Stimulated activated CD8-positive, alpha-beta memory T cell treated with anti-CD3 and anti-CD28 coated beads, Interleukin-15, amount 100 ng/mL, for 24 hours (primary cell): ENCODE results near the gene ATP1B4.
A peak's percentile ranks its signal among the peaks of the same experiment; 100 is the strongest.
"Not testable (repeated sequence)": the region's sequence is repeated elsewhere in the genome, so short reads cannot be mapped to it uniquely, and the experiment has no call there.

Experiments used
- DNase-seq: peaks from one replicate; pipeline ENCODE4 v3.0.0-alpha.2; 2020; ENCODE audit warnings: low read depth

Gene ATP1B4

GRCh38 chrX:120361764-120362305 lies at the start of gene ATP1B4:
ATP1B4 (plus strand) TSS chrX:120362089; CDS start chrX:120362169, 80 bp downstream.
- no peak for DNase-seq

- no peak for DNase-seq
Observed at GRCh38 chrX:120315776-120316175, 46.1 kb upstream of the ATP1B4 start.

GRCh38 chrX:120316587-120317283 lies 45.2 kb upstream of the ATP1B4 start:
- no peak for DNase-seq

GRCh38 chrX:120318411-120318810 lies 43.5 kb upstream of the ATP1B4 start:
- DNase-seq: no peak

- no peak for DNase-seq
Observed at GRCh38 chrX:120321520-120322281, 40.2 kb upstream of the ATP1B4 start.

- no peak for DNase-seq
Observed at GRCh38 chrX:120331116-120331515, 30.8 kb upstream of the ATP1B4 start.

- no peak for DNase-seq
Observed at GRCh38 chrX:120332394-120332793, 29.5 kb upstream of the ATP1B4 start.

GRCh38 chrX:120334151-120334550 lies 27.7 kb upstream of the ATP1B4 start:
- DNase-seq: no peak

- no peak for DNase-seq
Observed at GRCh38 chrX:120334603-120335002, 27.3 kb upstream of the ATP1B4 start.

GRCh38 chrX:120335289-120335688 lies 26.6 kb upstream of the ATP1B4 start:
- DNase-seq: no peak

- no peak for DNase-seq
Observed at GRCh38 chrX:120336899-120337298, 25.0 kb upstream of the ATP1B4 start.

GRCh38 chrX:120344566-120344965 lies 17.3 kb upstream of the ATP1B4 start:
- not testable (repeated sequence) for DNase-seq

GRCh38 chrX:120350450-120351138 lies 11.3 kb upstream of the ATP1B4 start:
- DNase-seq: no peak

- no peak for DNase-seq
Observed at GRCh38 chrX:120356084-120356483, 5.8 kb upstream of the ATP1B4 start.

GRCh38 chrX:120357186-120357585 lies 4.7 kb upstream of the ATP1B4 start:
- no peak for DNase-seq

GRCh38 chrX:120358737-120359456 lies 3.0 kb upstream of the ATP1B4 start:
- no peak for DNase-seq

- DNase-seq: peak; percentile 6
Observed at GRCh38 chrX:120365320-120365719, 3.4 kb downstream of the ATP1B4 start.

- DNase-seq: no peak
Observed at GRCh38 chrX:120365968-120366367, 4.1 kb downstream of the ATP1B4 start.

- no peak for DNase-seq
Observed at GRCh38 chrX:120366794-120367193, 4.9 kb downstream of the ATP1B4 start.

GRCh38 chrX:120367402-120368109 lies 5.7 kb downstream of the ATP1B4 start:
- DNase-seq: no peak

- DNase-seq: no peak
Observed at GRCh38 chrX:120372667-120373370, 10.9 kb downstream of the ATP1B4 start.
